HepG2 (cell line): ENCODE data around the gene APOL2. TPM values are rescaled to one million over a fixed set of nuclear protein-coding genes. Genes with fewer than 3 reads are reported as not detected.

Source experiments
- ATAC-seq: fragments of 200-7000 bp; cut with Tn5 transposase; 3 replicates; pipeline ENCODE4 v1.9.1; 2020; ENCODE audit warnings: mild to moderate bottlenecking, moderate library complexity
- BruUV-seq: library from RNA; stranded (reverse); fragments of 400-500 nt; replicated peaks from 2 replicates; lab custom pipeline; 2021; lab: Mats Ljungman, UMichigan
- CTCF ChIA-PET: fragments of 300-600 bp; formaldehyde crosslinking; extraction: SDS; loops from one replicate; lab custom pipeline; 2021; ENCODE audit warnings: low total read pairs, inconsistent platforms, low intra/inter-chr PET ratio; lab: Yijun Ruan, JAX
- POLR2A ChIA-PET: fragments of 350-600 bp; sonication (Branson Sonifier 250); formaldehyde crosslinking; loops from one replicate; lab custom pipeline; 2020; ENCODE audit warnings: antibody characterized with exemption, inconsistent platforms; lab: Yijun Ruan, JAX
- DNase-seq: peaks from one replicate; pipeline ENCODE4 v3.0.0-alpha.2; 2015; ENCODE audit warnings: low spot score
- FAIRE-seq: peaks from 3 replicates; lab custom pipeline; 2011; peaks lifted over from hg19 to GRCh38; lab: Jason Lieb, UNC
- H2AFZ ChIP-seq: one replicate; pipeline ENCODE4 v1.6.1; 2011; ENCODE audit warnings: low read length, inconsistent platforms
- H3K27ac ChIP-seq: fragments of 300-600 bp; 3 replicates; pipeline ENCODE4 v1.8.0; 2011; ENCODE audit warnings: mixed run types, mild to moderate bottlenecking, mixed read lengths, low read length, inconsistent platforms; ENCODE audit not compliant: insufficient read depth; ENCODE audit errors: extremely low read length
- H3K27me3 ChIP-seq, 2 experiments: fragments of 200-600 bp in 1 of 2; 2 replicates in 1 of 2; 3 replicates in 1 of 2; pipeline versions ENCODE4 v1.6.0 to v1.8.0; 2011; ENCODE audit warnings: low read length in 2 of 2, mild to moderate bottlenecking in 2 of 2, moderate library complexity in 2 of 2, inconsistent platforms in 1 of 2; ENCODE audit not compliant: insufficient read depth in 2 of 2, control insufficient read depth in 1 of 2
- H3K36me3 ChIP-seq, 2 experiments: fragments of 200-600 bp in 1 of 2; replicated peaks in 1 of 2; 2 replicates in 1 of 2; 3 replicates in 1 of 2; pipeline versions ENCODE4 v1.5.1 to v1.8.0; 2011; ENCODE audit warnings: low read length in 2 of 2, inconsistent platforms in 1 of 2; ENCODE audit not compliant: insufficient read depth in 2 of 2, control insufficient read depth in 1 of 2
- H3K4me1 ChIP-seq: 2 replicates; pipeline ENCODE4 v1.5.1; 2012; ENCODE audit warnings: low read length, inconsistent platforms; ENCODE audit not compliant: insufficient read depth
- H3K4me2 ChIP-seq: 2 replicates; pipeline ENCODE4 v1.6.0; 2011; ENCODE audit warnings: low read depth, low read length, inconsistent platforms
- H3K4me3 ChIP-seq, 3 experiments: fragments of 200-600 bp in 1 of 3; sonication (generic), shearing (Covaris generic) in 1 of 3; replicated peaks in 1 of 3; 2 replicates each; pipeline ENCODE4 v1.5.1; 2011 to 2016; ENCODE audit warnings: low read length in 3 of 3, inconsistent platforms in 2 of 3, low read depth in 2 of 3, mild to moderate bottlenecking in 2 of 3, control low read depth in 1 of 3, mixed read lengths in 1 of 3; ENCODE audit not compliant: insufficient read depth in 1 of 3
- H3K79me2 ChIP-seq: one replicate; pipeline ENCODE4 v1.6.1; 2011; ENCODE audit warnings: low read length, inconsistent platforms; ENCODE audit not compliant: insufficient read depth
- H3K9ac ChIP-seq: 2 replicates; pipeline ENCODE4 v1.6.0; 2011; ENCODE audit warnings: mild to moderate bottlenecking, low read depth, low read length, inconsistent platforms; ENCODE audit not compliant: insufficient read depth
- H3K9me3 ChIP-seq: 2 replicates; pipeline ENCODE4 v1.5.1; 2012; ENCODE audit warnings: mild to moderate bottlenecking, low read length
- H4K20me1 ChIP-seq: 2 replicates; pipeline ENCODE4 v1.6.0; 2011; ENCODE audit warnings: inconsistent platforms, mild to moderate bottlenecking, low read length, moderate library complexity; ENCODE audit not compliant: insufficient read depth
- AGO2 ChIP-seq: fragments of 200-400 bp; formaldehyde crosslinking; optimal IDR thresholded peaks from 2 replicates; pipeline ENCODE3; 2017; ENCODE audit warnings: mild to moderate bottlenecking, low read depth, low read length, moderate library complexity
- HNF4A ChIP-seq: sonication (generic); formaldehyde crosslinking; IDR thresholded peaks from 2 replicates; pipeline ENCODE4 v1.4.0; 2020; ENCODE audit warnings: missing genetic modification reagents
- MEF2D ChIP-seq: sonication (generic); formaldehyde crosslinking; IDR thresholded peaks from 2 replicates; pipeline ENCODE4 v1.5.1; 2020; ENCODE audit warnings: mild to moderate bottlenecking, missing genetic modification reagents
- PPARG ChIP-seq: conservative IDR thresholded peaks from 2 replicates; pipeline ENCODE4 v1.6.1; 2016; ENCODE audit warnings: missing biosample characterization, missing genetic modification reagents
- RBM22 ChIP-seq: fragments of 200-400 bp; formaldehyde crosslinking; optimal IDR thresholded peaks from 2 replicates; pipeline ENCODE3; 2017; ENCODE audit warnings: mild to moderate bottlenecking, low read length, moderate library complexity
- SOX6 ChIP-seq, 2 experiments: fragments of 450-650 bp in 1 of 2; sonication (generic) in 1 of 2; formaldehyde crosslinking in 1 of 2; IDR thresholded peaks; 2 replicates each; pipeline versions ENCODE4 v1.4.0 to v1.6.1; 2017 to 2020; ENCODE audit warnings: antibody characterized with exemption in 1 of 2, mild to moderate bottlenecking in 1 of 2, missing genetic modification reagents in 1 of 2
- ZNF160 ChIP-seq: sonication (generic); formaldehyde crosslinking; IDR thresholded peaks from 2 replicates; pipeline ENCODE4 v1.8.0; 2022; ENCODE audit warnings: mild to moderate bottlenecking, inconsistent platforms, missing genetic modification reagents
- ZNF878 ChIP-seq: sonication (generic); formaldehyde crosslinking; IDR thresholded peaks from 2 replicates; pipeline ENCODE4 v1.8.1; 2023; ENCODE audit warnings: mild to moderate bottlenecking, missing genetic modification reagents, moderate library complexity
- WGBS: methylation state at CpG from one replicate; pipeline ENCODE4 v1.1.6; 2017; ENCODE audit warnings: low lambda C conversion rate; 5-methylcytosine and 5-hydroxymethylcytosine counted together
- in situ Hi-C: cut with HindIII; loops from 2 replicates; pipeline ENCODE4 v1.10.0; 2017; ENCODE audit warnings: low pct_unique_long_range_greater_than_20kb; ENCODE audit not compliant: extremely low pct_ligation_motif_present
- intact Hi-C: fragments of 100-400 bp; cut with micrococcal nuclease; formaldehyde crosslinking; loops from one replicate; pipeline ENCODE4 v1.10.0; 2022; ENCODE audit not compliant: unreplicated experiment
- polyA plus RNA-seq, 8 experiments: library from polyadenylated mRNA; depleted of rRNA in 3 of 8; stranded (reverse) in 7 of 8; unstranded in 1 of 8; fragments of >200 nt; fragmentation: Illumina TruSeq in 4 of 8; extraction: Trizol in 4 of 8; gene quantifications; 2 replicates each; pipeline versions ENCODE4 v1.2.1 to v1.2.3, GENCODE V29; 2011 to 2016; ENCODE audit warnings: low read depth in 4 of 8, missing spikeins in 1 of 8, mixed read lengths in 1 of 8; ENCODE audit not compliant: insufficient read depth in 1 of 8
- total RNA-seq, 5 experiments: library from RNA; depleted of rRNA; stranded (reverse); fragments of >200 nt; fragmentation: Illumina TruSeq; extraction: Trizol; gene quantifications; 2 replicates each; pipeline ENCODE4 v1.2.3, GENCODE V29; 2016; ENCODE audit warnings: low read depth in 1 of 5
- TF ChIP-seq, protein P1 (sequence below): IDR thresholded peaks from 2 replicates; pipeline ENCODE4 v1.6.1; 2016

Gene APOL2
- total and polyA plus RNA-seq, 2 of the 13 experiments (the other 11 are each of a cell fraction or from before 2014, with no cell fraction given) = 28.7 to 51.2 TPM

DNA sequence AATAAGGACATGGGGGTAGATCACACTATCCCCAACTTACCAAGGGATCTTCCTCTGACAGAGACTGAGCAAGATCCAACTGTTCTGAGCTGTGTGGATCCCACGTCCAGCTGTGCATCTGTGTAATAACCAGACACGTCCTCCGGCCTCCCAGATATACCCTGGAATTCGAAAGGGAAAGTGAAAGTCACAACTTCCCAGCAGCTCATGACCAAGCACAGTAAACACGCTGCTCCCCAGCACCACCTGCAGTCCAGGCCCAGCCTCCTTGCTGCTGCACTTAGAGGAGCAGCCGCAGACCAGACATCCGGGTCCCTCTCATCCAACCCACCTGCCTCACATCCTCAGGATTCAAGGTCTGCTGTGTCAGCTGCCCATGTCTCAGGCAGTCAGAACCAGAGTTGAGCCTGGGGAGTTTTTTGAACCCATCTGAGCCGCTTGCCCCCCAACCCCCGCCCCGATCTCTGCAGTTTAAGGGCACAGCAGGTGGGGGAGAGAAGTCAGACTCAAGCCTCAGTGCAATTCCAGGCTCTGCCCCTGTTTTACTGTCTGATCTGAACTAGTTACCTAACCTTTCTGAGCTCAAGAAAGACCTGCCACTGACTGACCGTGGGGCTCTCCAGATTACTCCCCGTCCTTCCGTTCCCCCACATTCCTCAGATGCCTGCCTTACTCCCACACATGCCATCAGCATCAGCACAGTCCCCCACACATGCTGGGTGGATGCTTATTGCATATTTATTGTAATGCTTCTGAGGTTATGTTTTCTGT lies at the start of gene APOL2 (continued):
- TF ChIP-seq PPARG (CRISPR knock-in tag) (0 out of 2 replicates have a peak, but pooled peaks have one; percentile 37), ZNF160 (0 out of 2 replicates have a peak, but pooled peaks have one; percentile 50), MEF2D (CRISPR knock-in tag) (peak; percentile 82), HNF4A (CRISPR knock-in tag) (peak; percentile 50; the same call in 1 of the 2 replicates), SOX6 (IDR thresholded peaks at IDR 0.05) (no peak), SOX6 (CRISPR knock-in tag; IDR thresholded peaks at IDR 0.05) (peak; percentile 50; the same call in 1 of the 2 replicates)
- TF ChIP-seq, protein P1, sequence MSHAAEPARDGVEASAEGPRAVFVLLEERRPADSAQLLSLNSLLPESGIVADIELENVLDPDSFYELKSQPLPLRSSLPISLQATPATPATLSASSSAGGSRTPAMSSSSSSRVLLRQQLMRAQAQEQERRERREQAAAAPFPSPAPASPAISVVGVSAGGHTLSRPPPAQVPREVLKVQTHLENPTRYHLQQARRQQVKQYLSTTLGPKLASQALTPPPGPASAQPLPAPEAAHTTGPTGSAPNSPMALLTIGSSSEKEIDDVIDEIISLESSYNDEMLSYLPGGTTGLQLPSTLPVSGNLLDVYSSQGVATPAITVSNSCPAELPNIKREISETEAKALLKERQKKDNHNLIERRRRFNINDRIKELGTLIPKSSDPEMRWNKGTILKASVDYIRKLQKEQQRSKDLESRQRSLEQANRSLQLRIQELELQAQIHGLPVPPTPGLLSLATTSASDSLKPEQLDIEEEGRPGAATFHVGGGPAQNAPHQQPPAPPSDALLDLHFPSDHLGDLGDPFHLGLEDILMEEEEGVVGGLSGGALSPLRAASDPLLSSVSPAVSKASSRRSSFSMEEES (CRISPR knock-in tag) = peak; percentile 73; the same call in 1 of the 2 replicates

DNA sequence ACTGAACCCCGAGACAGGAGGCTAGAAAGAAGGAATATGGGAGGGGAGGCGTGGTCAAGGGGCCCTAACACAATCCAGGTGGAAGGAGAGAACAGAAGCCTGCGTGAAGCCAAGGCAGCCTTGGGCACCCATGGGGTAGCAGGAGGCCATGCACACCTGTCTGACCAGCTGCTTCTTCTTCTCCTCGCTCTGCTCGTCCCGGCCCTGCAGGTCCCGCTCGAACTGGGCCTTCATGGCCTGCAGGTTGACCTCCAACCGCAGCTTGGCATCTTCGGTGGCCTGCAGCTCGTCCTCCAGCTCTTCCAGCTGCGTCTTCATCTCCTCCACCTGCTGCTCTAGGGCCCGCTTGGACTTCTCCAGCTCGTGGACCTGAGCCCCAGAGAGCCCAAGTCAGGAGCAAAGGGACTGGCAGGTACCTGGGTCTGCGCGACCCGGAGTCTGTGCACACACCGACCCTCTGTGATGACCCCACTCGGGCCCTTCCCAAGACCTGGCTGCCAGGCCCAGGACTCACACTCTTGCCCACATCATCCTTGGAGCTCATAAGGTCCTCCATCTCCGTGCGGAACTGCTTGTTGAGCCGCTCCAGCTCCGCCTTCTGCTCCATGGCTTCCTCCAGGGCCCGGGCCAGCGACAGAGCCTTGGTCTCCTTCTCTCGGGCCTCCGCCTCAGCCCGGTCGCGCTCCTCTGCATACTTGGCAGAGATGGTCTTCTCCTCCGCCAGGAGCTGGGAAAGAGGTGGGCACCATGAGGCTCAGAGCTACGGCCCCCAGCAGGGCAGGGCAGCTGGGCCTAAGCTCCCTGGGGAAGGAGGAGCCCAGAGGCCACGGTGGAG lies 49.5 kb upstream of the APOL2 start:
- ChIA-PET POLR2A (interaction anchor here (1.1 to 1.4 kb wide), 2 partner anchors 13 to 131 kb away, joined by 3 to 4 read pairs; no protein-coding TSS in a partner anchor), CTCF (no interaction called here)
- ATAC-seq (no peak; the same call in 2 of the 3 replicates), FAIRE-seq (no peak), DNase-seq (no peak)
- H3K27me3 ChIP-seq = no peaks in the 10 kb centered on the region
- in situ Hi-C loops (loop anchor here (5.0 to 10.0 kb wide), 2 partner anchors 54 to 91 kb away; partner anchors contain the start of gene APOL2), intact Hi-C loops (no loop called here)
- no peaks in the 10 kb centered on the region for H3K79me2 ChIP-seq
- WGBS = 96% methylated on average over 33 of the region's 33 CpGs
- H3K27ac ChIP-seq = no peak overlapping the region
- no peaks in the 10 kb centered on the region for H3K4me1 ChIP-seq
- H4K20me1 ChIP-seq = no peaks in the 10 kb centered on the region
- peaks cover 54 to 79% of the 10 kb centered on the region in 2 experiments for H3K36me3 ChIP-seq
- H3K4me3 ChIP-seq = no peak overlapping the region
- no peak overlapping the region for H3K4me2 ChIP-seq
- TSS peak; percentile 79 for BruUV-seq
- H3K9ac ChIP-seq = no peak overlapping the region
- no peaks in the 10 kb centered on the region for H3K9me3 ChIP-seq
- no peak overlapping the region for H2AFZ ChIP-seq
- TF ChIP-seq ZNF878 (CRISPR knock-in tag) (no peak), RBM22 (peak; percentile 78), AGO2 (peak; percentile 89)
